Loucy (cell line): ENCODE results near the gene MPDU1.

ENCODE experiments used
- H2AFZ ChIP-seq: fragments of 200-600 bp; sonication (generic); 2 replicates; pipeline ENCODE4 v1.6.0; 2016; ENCODE audit warnings: antibody characterized with exemption, mild to moderate bottlenecking, low read length, moderate library complexity
- H3F3A ChIP-seq: fragments of 200-600 bp; 2 replicates; pipeline ENCODE4 v1.6.0; 2016; ENCODE audit warnings: antibody characterized with exemption, low read depth, mild to moderate bottlenecking
- H3K27me3 ChIP-seq: fragments of 200-600 bp; sonication (generic); 2 replicates; pipeline ENCODE4 v1.6.1; 2014; ENCODE audit warnings: low read length, mild to moderate bottlenecking; ENCODE audit not compliant: insufficient read depth, poor library complexity, severe bottlenecking
- H3K36me3 ChIP-seq: fragments of 200-600 bp; sonication (generic); 2 replicates; pipeline ENCODE4 v1.6.1; 2016; ENCODE audit warnings: low read length; ENCODE audit not compliant: insufficient read depth
- H3K4me1 ChIP-seq: fragments of 200-600 bp; sonication (generic); 2 replicates; pipeline ENCODE4 v1.5.1; 2014; ENCODE audit warnings: low read length, mild to moderate bottlenecking; ENCODE audit not compliant: insufficient read depth, poor library complexity, severe bottlenecking
- H3K4me2 ChIP-seq: fragments of 200-600 bp; sonication (generic); 2 replicates; pipeline ENCODE4 v1.6.0; 2014; ENCODE audit warnings: antibody characterized with exemption, low read length, low read depth, mild to moderate bottlenecking; ENCODE audit not compliant: poor library complexity, severe bottlenecking
- H3K4me3 ChIP-seq: fragments of 200-600 bp; sonication (generic); 2 replicates; pipeline ENCODE4 v1.5.1; 2014; ENCODE audit warnings: low read length, mild to moderate bottlenecking, mixed read lengths; ENCODE audit not compliant: poor library complexity, severe bottlenecking
- H3K79me2 ChIP-seq: fragments of 200-600 bp; sonication (generic); 2 replicates; pipeline ENCODE4 v1.6.1; 2014; ENCODE audit warnings: low read length; ENCODE audit not compliant: insufficient read depth
- H3K9ac ChIP-seq: fragments of 200-600 bp; sonication (generic); 2 replicates; pipeline ENCODE4 v1.6.0; 2014; ENCODE audit warnings: mild to moderate bottlenecking, low read depth, low read length, moderate library complexity; ENCODE audit not compliant: poor library complexity, severe bottlenecking
- H3K9me2 ChIP-seq: fragments of 200-600 bp; sonication (generic); replicated peaks from 2 replicates; pipeline ENCODE4 v1.6.1; 2016; ENCODE audit warnings: low read depth, low read length, mixed read lengths
- H3K9me3 ChIP-seq: fragments of 200-600 bp; sonication (generic); 2 replicates; pipeline ENCODE4 v1.6.1; 2014; ENCODE audit warnings: mild to moderate bottlenecking, antibody characterized with exemption, low read length, low read depth; ENCODE audit not compliant: insufficient read depth
- H4K20me1 ChIP-seq: fragments of 200-600 bp; sonication (generic); 2 replicates; pipeline ENCODE4 v1.6.0; 2014; ENCODE audit warnings: antibody characterized with exemption, low read length, mild to moderate bottlenecking; ENCODE audit not compliant: insufficient read depth, poor library complexity, severe bottlenecking
- CTCF ChIP-seq: fragments of 200-600 bp; sonication (generic); conservative IDR thresholded peaks from 2 replicates; pipeline ENCODE4 v1.5.1; 2014; ENCODE audit warnings: mild to moderate bottlenecking, antibody characterized with exemption, low read length
- EZH2phosphoT487 ChIP-seq: fragments of 200-600 bp; IDR thresholded peaks from 2 replicates; pipeline ENCODE4 v1.6.1; 2018; ENCODE audit warnings: antibody characterized with exemption, mild to moderate bottlenecking, moderate library complexity, borderline replicate concordance

MPDU1 gene

GRCh38 chr17:7541074-7541621 lies 42.5 kb upstream of the MPDU1 start:
- Histone ChIP-seq H2AFZ (no peak overlapping the region), H3K36me3 (no peaks in the 10 kb centered on the region), H3K79me2 (no peaks in the 10 kb centered on the region), H4K20me1 (no peaks in the 10 kb centered on the region), H3K27me3 (no peaks in the 10 kb centered on the region), H3F3A (no peaks in the 10 kb centered on the region), H3K9ac (no peak overlapping the region), H3K9me3 (peaks cover 4% of the 10 kb centered on the region; the same call in 1 of the 2 replicates), H3K4me2 (no peak overlapping the region), H3K9me2 (no peaks in the 10 kb centered on the region), H3K4me3 (no peak overlapping the region), H3K4me1 (no peaks in the 10 kb centered on the region)
- TF ChIP-seq CTCF (no peak), EZH2phosphoT487 (no peak)

GRCh38 chr17:7544911-7545310 lies 38.7 kb upstream of the MPDU1 start:
- Histone ChIP-seq H3K9me3 (no peaks in the 10 kb centered on the region), H3K4me3 (no peak overlapping the region), H3K36me3 (no peaks in the 10 kb centered on the region), H3K27me3 (no peaks in the 10 kb centered on the region), H3F3A (no peaks in the 10 kb centered on the region), H2AFZ (no peak overlapping the region), H4K20me1 (no peaks in the 10 kb centered on the region), H3K4me1 (peaks cover 4% of the 10 kb centered on the region), H3K9me2 (no peaks in the 10 kb centered on the region), H3K9ac (no peak overlapping the region), H3K4me2 (no peak overlapping the region), H3K79me2 (no peaks in the 10 kb centered on the region)
- TF ChIP-seq CTCF (no peak), EZH2phosphoT487 (no peak)

- H3K4me1 ChIP-seq: peaks cover 4% of the 10 kb centered on the region
- H3K36me3 ChIP-seq: no peaks in the 10 kb centered on the region
- H3K4me2 ChIP-seq: peak within 1 kb of the TSS; percentile 89
- peak within 1 kb of the TSS; percentile 45 for H3K9ac ChIP-seq
- H3K9me2 ChIP-seq: no peaks in the 10 kb centered on the region
- H3K9me3 ChIP-seq: no peaks in the 10 kb centered on the region
- no peaks in the 10 kb centered on the region for H3F3A ChIP-seq
- no peaks in the 10 kb centered on the region for H3K79me2 ChIP-seq
- H3K27me3 ChIP-seq: no peaks in the 10 kb centered on the region
- TF ChIP-seq EZH2phosphoT487 (no peak), CTCF (no peak)
- H4K20me1 ChIP-seq: no peaks in the 10 kb centered on the region
- H2AFZ ChIP-seq: peak within 1 kb of the TSS; percentile 98
- H3K4me3 ChIP-seq: peak within 1 kb of the TSS; percentile 70
Measured at GRCh38 chr17:7548585-7549400, 34.9 kb upstream of the MPDU1 start, which contains the start of gene TNFSF12. TNFSF12 (plus strand) TSS chr17:7549058; CDS start chr17:7549154, 96 bp downstream.
